Naive B cell (primary cell): ENCODE data around the gene SH3D19. TPM values are rescaled to one million over a fixed set of nuclear protein-coding genes. Genes with fewer than 3 reads are reported as not detected.

Experiments used
- ATAC-seq, 2 donors: fragments of 150-1000 bp; cut with Tn5 transposase; 2 replicates each; pipeline ENCODE4 v1.10.0; 2021; ENCODE audit warnings: low read depth in 2 of 2, mild to moderate bottlenecking in 2 of 2, moderate library complexity in 2 of 2
- DNase-seq: peaks from one replicate; pipeline ENCODE4 v3.0.0; 2022
- H3K27ac Mint-ChIP-seq, 6 donors: one replicate each; pipeline ENCODE4 v1.8.0; 2020 to 2022; ENCODE audit warnings: mild to moderate bottlenecking in 6 of 6, mixed read lengths in 6 of 6, moderate library complexity in 5 of 6, inconsistent platforms in 2 of 6
- H3K27me3 Mint-ChIP-seq, 3 donors: one replicate each; pipeline ENCODE4 v1.8.0; 2021 to 2022; ENCODE audit warnings: mixed read lengths in 3 of 3, mild to moderate bottlenecking in 1 of 3
- H3K36me3 Mint-ChIP-seq, 2 donors: one replicate each; pipeline ENCODE4 v1.8.0; 2020 to 2022; ENCODE audit warnings: mixed read lengths in 2 of 2, inconsistent platforms in 1 of 2, mild to moderate bottlenecking in 1 of 2
- H3K4me1 Mint-ChIP-seq, 3 donors: one replicate each; pipeline ENCODE4 v1.8.0; 2020 to 2022; ENCODE audit warnings: mixed read lengths in 3 of 3, inconsistent platforms in 1 of 3, mild to moderate bottlenecking in 1 of 3, moderate library complexity in 1 of 3
- H3K4me3 Mint-ChIP-seq, 8 donors: one replicate each; pipeline ENCODE4 v1.8.0; 2020 to 2022; ENCODE audit warnings: mild to moderate bottlenecking in 8 of 8, mixed read lengths in 8 of 8, moderate library complexity in 8 of 8, inconsistent platforms in 2 of 8
- H3K9me3 Mint-ChIP-seq, 7 donors: one replicate each; pipeline ENCODE4 v1.8.0; 2020 to 2022; ENCODE audit warnings: mixed read lengths in 7 of 7, mild to moderate bottlenecking in 5 of 7, inconsistent platforms in 2 of 7, moderate library complexity in 1 of 7
- polyA plus RNA-seq, 6 donors: library from polyadenylated mRNA; unstranded; fragments of 300-500 nt; fragmentation: Illumina TruSeq; gene quantifications; one replicate each; pipeline ENCODE4 v1.2.3, GENCODE V29; 2021; ENCODE audit warnings: low read depth in 6 of 6

The SH3D19 gene
- polyA plus RNA-seq, 6 donors from 2014 or later = 1.7 to 3.7 (median 2.3) TPM; not detected in 2

DNA sequence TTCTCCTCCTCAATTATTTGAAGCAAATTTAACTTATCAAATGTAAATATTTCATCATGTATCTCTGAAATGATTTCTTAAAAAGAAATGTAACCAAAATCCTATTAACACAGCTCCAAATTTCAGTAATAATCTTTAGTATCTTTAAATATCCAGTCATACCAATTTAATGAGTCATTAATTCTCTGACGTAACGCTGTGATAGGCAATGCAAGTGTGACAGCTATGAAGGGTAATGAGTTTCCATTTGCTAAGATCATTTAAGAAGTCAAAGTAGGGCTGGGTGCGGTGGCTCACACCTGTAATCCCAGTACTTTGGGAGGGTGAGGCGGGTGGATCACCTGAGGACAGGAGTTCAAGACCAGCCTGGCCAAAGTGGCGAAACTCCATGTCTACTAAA is 210.4 kb downstream of the SH3D19 start:
- ATAC-seq (no peak), DNase-seq (no peak)
- Mint-ChIP-seq H3K27me3 (no peaks in the 10 kb centered on the region), H3K4me3 (no peak overlapping the region), H3K27ac (no peak overlapping the region), H3K4me1 (no peaks in the 10 kb centered on the region), H3K9me3 (no peaks in the 10 kb centered on the region), H3K36me3 (no peaks in the 10 kb centered on the region)

DNA sequence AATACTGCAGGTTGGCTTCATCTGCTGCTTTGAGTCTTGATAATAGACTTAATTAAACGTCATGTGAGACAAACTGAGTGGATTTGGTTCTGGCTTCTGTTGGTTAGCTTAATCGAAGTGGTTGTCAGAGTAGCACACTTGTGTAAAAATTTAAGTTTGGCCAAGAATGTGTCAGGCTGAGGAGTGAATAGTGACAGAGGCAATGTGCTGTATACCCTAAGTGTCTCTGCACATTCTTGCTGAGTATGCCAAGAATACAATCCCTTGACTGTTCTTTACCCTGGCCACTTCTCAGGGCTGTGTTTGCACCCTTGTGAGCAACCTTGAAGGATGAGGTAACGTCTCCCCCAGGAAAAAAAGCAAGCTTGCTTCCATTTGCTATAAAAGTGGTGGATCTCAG is 211.1 kb downstream of the SH3D19 start:
- H3K4me3 Mint-ChIP-seq = no peak overlapping the region
- no peaks in the 10 kb centered on the region for H3K4me1 Mint-ChIP-seq
- no peaks in the 10 kb centered on the region for H3K27me3 Mint-ChIP-seq
- no peak for ATAC-seq
- no peak overlapping the region for H3K27ac Mint-ChIP-seq
- H3K9me3 Mint-ChIP-seq = no peaks in the 10 kb centered on the region
- no peaks in the 10 kb centered on the region for H3K36me3 Mint-ChIP-seq
- no peak for DNase-seq

DNA sequence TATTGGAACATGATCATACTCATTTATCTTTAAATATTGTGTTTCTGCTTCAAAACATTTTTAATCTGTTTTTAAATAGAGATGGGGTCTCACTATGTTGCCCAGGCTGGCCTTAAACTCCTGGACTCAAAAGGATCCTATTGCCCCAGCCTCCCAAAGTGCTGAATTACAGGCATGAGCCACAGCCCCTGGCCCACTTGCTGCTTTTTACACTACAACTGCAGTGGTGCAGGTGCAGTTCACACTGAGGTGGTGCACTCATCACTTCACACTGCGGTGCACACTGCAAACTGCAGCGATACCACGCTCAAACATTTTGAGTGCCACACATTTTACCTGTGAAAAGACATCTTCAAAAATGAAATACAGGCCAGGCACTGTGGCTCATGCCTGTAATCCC is 215.2 kb downstream of the SH3D19 start:
- DNase-seq (no peak), ATAC-seq (no peak)
- H3K27ac Mint-ChIP-seq = peak overlapping the region in 1 of 6 donors; percentile 63
- peaks cover 0 to 5% (median 0%) of the 10 kb centered on the region in 3 donors for H3K4me1 Mint-ChIP-seq
- no peaks in the 10 kb centered on the region for H3K9me3 Mint-ChIP-seq
- no peak overlapping the region for H3K4me3 Mint-ChIP-seq
- H3K36me3 Mint-ChIP-seq = peaks cover 0 to 10% of the 10 kb centered on the region in 2 donors
- H3K27me3 Mint-ChIP-seq = no peaks in the 10 kb centered on the region

DNA sequence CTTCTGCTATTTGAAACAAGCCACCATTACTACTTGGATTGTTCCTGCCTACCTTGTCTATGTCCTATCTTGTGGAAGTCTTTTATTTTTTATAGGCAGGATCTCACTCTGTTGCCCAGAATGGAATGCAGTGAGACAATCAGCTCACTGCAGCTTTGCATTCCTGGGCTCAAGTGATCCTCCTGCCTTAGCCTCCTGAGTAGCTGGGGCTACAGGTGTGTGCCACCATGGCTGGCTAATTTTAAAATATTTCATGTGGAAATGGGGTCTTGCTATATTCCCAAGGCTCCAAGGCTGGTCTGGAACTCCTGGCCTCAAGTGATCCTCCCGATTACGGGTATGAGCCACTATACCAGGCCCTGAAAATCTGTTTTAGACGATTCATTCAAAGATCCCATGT is 218.3 kb downstream of the SH3D19 start:
- DNase-seq (no peak), ATAC-seq (no peak)
- H3K27me3 Mint-ChIP-seq = no peaks in the 10 kb centered on the region
- H3K4me3 Mint-ChIP-seq = no peak overlapping the region
- peaks cover 13 to 17% of the 10 kb centered on the region in 2 donors for H3K36me3 Mint-ChIP-seq
- peaks cover 0 to 12% (median 4%) of the 10 kb centered on the region in 3 donors for H3K4me1 Mint-ChIP-seq
- H3K27ac Mint-ChIP-seq = peak overlapping the region in 1 of 6 donors; percentile 46
- H3K9me3 Mint-ChIP-seq = no peaks in the 10 kb centered on the region

DNA sequence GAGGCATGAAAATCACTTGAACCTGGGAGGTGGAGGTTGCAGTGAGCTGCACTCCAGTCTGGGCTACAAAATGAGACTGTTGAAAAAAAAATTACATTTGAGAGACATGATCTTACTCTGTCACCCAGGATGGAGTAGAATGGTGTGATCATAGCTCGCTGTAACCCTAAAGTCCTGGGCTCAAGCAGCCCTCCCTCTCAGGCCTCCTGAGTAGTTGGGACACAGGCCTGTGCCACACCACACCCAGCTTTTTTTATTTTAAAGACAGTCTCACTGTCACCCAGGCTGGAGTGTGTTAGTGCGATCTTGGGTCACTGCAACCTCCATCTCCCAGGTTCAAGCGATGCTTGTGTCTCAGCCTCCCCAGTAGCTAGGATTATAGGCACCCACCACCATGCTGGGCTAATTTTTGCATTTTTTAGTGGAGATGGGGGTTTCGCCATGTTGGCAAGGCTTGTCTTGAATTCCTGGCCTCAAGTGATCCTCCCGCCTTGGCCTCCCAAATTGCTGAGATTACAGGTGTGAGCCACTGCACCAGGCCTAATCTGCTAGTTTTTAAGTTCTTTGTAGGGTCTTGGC is 219.9 kb downstream of the SH3D19 start:
- Mint-ChIP-seq H3K36me3 (peaks cover 14 to 27% of the 10 kb centered on the region in 2 donors), H3K4me1 (peaks cover 6 to 23% (median 17%) of the 10 kb centered on the region in 3 donors), H3K4me3 (no peak overlapping the region), H3K27me3 (no peaks in the 10 kb centered on the region), H3K9me3 (no peaks in the 10 kb centered on the region), H3K27ac (peak overlapping the region in 1 of 6 donors; percentile 56)
- DNase-seq = no peak
- ATAC-seq = no peak

DNA sequence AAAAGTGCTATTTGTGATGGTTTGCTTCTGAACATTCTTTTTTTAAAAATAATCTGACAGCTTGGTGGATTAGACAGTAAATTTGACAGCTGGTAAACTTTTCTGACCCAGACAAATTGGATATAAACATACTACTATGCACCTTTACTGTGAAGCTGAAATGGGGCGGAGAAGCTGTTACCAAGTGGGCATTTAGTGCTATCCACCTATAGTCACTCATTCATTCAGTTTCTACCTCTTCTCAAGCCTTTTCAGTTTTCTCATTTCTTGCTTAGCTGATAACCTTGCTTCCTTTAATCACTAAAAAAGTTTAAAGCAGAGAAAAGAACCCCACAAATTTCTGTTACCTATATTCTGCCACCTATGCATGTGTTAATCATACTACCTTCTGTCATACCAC is 220.8 kb downstream of the SH3D19 start:
- Mint-ChIP-seq H3K27ac (peak overlapping the region in 1 of 6 donors; percentile 28), H3K27me3 (no peaks in the 10 kb centered on the region), H3K9me3 (no peaks in the 10 kb centered on the region), H3K36me3 (peaks cover 14 to 29% of the 10 kb centered on the region in 2 donors), H3K4me3 (peak overlapping the region in 1 of 8 donors; percentile 61), H3K4me1 (peaks cover 11 to 30% (median 25%) of the 10 kb centered on the region in 3 donors)
- DNase-seq (no peak), ATAC-seq (no peak)

DNA sequence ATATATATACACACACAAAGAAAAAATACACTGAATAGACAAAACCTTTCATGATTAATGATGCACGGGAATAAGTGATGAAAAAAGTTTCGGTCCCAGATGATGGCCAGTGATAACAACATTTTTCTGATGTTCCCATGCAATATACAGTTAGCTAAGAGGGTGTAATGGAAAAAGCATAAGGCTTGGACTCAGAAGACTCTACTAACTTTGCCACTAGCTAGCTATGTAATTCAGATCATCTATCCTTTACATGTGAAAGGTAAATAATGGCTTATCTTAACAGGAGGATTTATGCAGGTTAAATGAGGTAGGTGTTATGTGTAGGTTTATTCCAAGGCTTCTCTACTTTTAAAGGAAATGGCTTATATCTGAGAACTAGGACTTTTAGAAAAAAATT is 221.6 kb downstream of the SH3D19 start:
- Mint-ChIP-seq H3K27me3 (no peaks in the 10 kb centered on the region), H3K27ac (no peak overlapping the region), H3K36me3 (peaks cover 14 to 29% of the 10 kb centered on the region in 2 donors), H3K4me3 (peak overlapping the region in 1 of 8 donors; percentile 29), H3K9me3 (no peaks in the 10 kb centered on the region), H3K4me1 (peaks cover 11 to 33% (median 30%) of the 10 kb centered on the region in 3 donors)
- ATAC-seq (no peak), DNase-seq (no peak)

DNA sequence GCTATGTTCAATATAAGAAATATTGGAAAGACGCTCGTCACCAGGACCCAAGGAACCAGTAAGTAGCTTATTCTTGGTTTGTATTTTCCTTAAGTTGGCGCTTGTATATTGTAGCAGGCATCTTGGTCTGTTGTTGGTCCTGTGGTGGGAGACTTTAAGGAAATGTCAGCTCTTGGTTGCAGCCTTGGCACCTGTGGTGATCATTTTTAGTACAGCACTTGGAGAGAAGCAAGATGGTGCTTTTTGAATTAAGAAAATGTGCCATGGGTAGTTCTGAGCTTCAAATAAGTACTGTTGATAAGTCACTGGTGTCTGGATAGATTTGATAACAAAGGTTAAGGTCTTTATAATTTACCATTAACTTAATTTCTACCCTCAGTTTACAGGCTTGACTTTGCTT is 224.9 kb downstream of the SH3D19 start:
- DNase-seq = no peak
- no peaks in the 10 kb centered on the region for H3K9me3 Mint-ChIP-seq
- H3K4me3 Mint-ChIP-seq = peak overlapping the region; percentile 88 to 99 (median 97)
- ATAC-seq = no peak
- H3K27me3 Mint-ChIP-seq = peaks cover 0 to under 1% (median 0%) of the 10 kb centered on the region in 3 donors
- peaks cover 14 to 19% of the 10 kb centered on the region in 2 donors for H3K36me3 Mint-ChIP-seq
- peak overlapping the region; percentile 96 to 99 (median 98) for H3K27ac Mint-ChIP-seq
- peaks cover 15 to 44% (median 33%) of the 10 kb centered on the region in 3 donors for H3K4me1 Mint-ChIP-seq

DNA sequence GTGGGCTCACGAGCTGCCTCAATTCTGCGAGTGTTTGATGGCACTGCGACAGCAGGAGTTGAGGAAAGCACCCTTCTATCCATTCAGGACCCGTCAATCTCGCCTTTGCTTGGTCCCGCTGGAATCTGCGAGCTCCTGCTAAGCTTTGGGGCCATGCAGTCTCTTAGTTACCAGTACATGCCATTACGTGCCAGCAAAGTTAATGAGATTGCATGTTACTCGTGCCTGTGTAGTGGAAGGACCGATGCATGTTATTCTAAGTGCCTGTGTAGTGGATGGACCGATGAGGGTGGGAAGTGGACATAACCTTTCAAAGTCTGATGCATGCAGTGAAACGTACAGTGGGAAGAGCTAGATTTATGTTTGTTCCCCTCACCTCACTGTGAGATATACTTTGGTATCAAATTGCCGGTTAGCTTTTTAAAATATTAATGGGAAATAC is 225.4 kb downstream of the SH3D19 start:
- peak; percentile 1 for ATAC-seq
- peaks cover 15 to 46% (median 33%) of the 10 kb centered on the region in 3 donors for H3K4me1 Mint-ChIP-seq

DNA sequence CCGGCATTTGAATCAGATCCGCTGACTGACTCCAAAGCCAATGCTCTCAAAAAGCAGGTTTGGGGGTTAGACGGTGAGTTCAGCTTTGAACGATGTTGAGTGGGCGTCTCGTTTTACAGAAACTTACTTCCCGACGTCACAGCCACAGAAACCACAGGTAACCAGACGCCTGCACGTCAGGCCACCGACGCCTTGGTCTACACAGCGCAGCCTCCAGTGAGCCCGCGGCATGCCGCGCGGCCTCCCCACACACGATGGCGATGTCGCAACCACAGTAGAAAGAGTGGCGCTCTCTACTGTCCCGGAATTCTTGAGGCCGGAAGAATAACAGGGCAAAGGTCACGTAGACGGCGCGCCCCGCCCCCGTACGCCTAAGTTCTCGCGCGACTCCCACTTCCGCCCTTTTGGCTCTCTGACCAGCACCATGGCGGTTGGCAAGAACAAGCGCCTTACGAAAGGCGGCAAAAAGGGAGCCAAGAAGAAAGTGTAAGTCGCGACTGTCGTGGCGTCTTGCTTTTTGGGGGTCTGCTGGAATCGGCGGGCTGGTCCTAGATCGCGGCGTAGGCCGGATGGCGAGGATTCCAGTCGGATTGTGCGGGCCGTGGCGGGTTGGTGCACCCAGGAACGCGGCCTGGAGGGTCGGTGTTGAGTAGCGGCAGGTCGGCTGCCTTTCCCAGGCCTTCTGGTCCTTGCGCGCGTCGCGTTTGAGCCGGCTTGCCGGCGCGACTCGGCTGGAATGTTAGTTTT is 226.0 kb downstream of the SH3D19 start, which contains the start of gene RPS3A:
Gene RPS3A, plus strand, starts transcription at position 400 of the 747 bp plus-strand sequence. Its CDS starts 25 bp downstream, at position 425.
- Mint-ChIP-seq H3K27me3 (peaks cover 0 to 7% (median 0%) of the 10 kb centered on the region in 3 donors), H3K9me3 (peaks cover 0 to 5% (median 0%) of the 10 kb centered on the region in 7 donors), H3K36me3 (peaks cover 8 to 19% of the 10 kb centered on the region in 2 donors), H3K4me1 (peaks cover 15 to 46% (median 33%) of the 10 kb centered on the region in 3 donors), H3K4me3 (peak within 1 kb of the TSS; percentile 88 to 99 (median 97)), H3K27ac (peak within 1 kb of the TSS; percentile 96 to 99 (median 98))
- DNase-seq (peak; percentile 99), ATAC-seq (peak; percentile 85 to 87)

More for the DNA sequence above, 225.4 kb downstream of the SH3D19 start:
- Mint-ChIP-seq H3K9me3 (peaks cover 0 to 5% (median 0%) of the 10 kb centered on the region in 7 donors), H3K27ac (peak overlapping the region; percentile 96 to 99 (median 98)), H3K4me3 (peak overlapping the region; percentile 88 to 99 (median 97)), H3K27me3 (peaks cover 0 to 5% (median 0%) of the 10 kb centered on the region in 3 donors), H3K36me3 (peaks cover 12 to 19% of the 10 kb centered on the region in 2 donors)
- DNase-seq = no peak

DNA sequence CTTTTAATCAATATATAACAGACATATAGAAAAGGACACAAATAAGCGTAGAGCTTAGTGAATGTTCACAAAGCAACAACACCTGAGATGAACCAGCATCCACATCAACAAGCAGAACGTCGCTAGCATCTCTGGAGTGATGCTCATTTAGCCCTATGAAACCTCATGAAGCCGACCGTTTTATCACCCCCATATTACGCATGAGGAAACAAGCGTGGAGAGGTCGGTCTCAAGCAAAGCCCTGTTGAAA is 226.5 kb downstream of the SH3D19 start:
- H3K4me3 Mint-ChIP-seq = peak overlapping the region; percentile 88 to 99 (median 97)
- H3K4me1 Mint-ChIP-seq = peaks cover 15 to 46% (median 33%) of the 10 kb centered on the region in 3 donors
- peaks cover 0 to 7% (median 0%) of the 10 kb centered on the region in 3 donors for H3K27me3 Mint-ChIP-seq
- H3K9me3 Mint-ChIP-seq = peaks cover 0 to 5% (median 0%) of the 10 kb centered on the region in 7 donors
- H3K36me3 Mint-ChIP-seq = peaks cover 8 to 19% of the 10 kb centered on the region in 2 donors
- ATAC-seq (no peak), DNase-seq (no peak)
- peak overlapping the region; percentile 96 to 99 (median 98) for H3K27ac Mint-ChIP-seq

DNA sequence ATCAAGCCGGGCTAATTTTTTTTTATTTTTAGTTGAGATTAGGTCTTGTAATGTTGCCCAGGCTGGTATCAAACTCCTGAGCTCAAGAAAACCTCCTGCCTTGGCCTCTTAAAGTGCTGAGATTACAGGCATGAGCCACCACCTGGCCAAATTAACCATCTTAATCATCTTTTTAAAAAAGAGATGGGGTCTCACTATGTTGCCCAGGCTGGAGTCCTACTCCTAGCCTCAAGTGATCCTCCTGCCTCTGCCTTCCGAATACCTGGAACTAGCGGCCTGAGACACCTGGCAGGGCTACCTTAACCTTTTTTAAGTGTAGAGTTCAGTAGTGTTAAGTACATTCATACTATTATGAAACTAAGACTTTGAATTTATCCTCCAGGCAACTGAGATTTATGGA is 227.6 kb downstream of the SH3D19 start:
- H3K27ac Mint-ChIP-seq = peak overlapping the region; percentile 93 to 99 (median 97)
- peak overlapping the region in 6 of 8 donors; percentile 63 to 99 (median 91) for H3K4me3 Mint-ChIP-seq
- H3K4me1 Mint-ChIP-seq = peaks cover 15 to 46% (median 33%) of the 10 kb centered on the region in 3 donors
- ATAC-seq (no peak), DNase-seq (no peak)
- H3K36me3 Mint-ChIP-seq = peaks cover 8 to 18% of the 10 kb centered on the region in 2 donors
- peaks cover 0 to 5% (median 0%) of the 10 kb centered on the region in 7 donors for H3K9me3 Mint-ChIP-seq
- peaks cover 0 to 7% (median 0%) of the 10 kb centered on the region in 3 donors for H3K27me3 Mint-ChIP-seq

DNA sequence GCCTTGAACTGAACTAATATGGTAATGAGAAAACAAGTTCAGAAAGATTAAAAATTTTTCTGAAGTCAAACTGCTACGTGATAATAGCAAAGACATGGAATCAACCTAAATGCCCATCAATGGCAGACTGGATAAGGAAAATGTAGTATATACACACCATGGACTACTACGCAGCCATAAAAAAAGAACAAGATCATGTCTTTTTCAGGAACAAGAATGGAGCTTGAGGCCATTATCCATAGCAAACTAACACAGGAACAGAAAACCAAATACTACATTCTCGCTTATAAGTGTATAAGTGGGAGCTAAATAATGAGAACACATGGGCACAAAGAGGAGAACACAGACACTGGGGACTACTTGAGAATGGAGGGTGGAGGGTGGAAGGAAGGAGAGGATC is 230.3 kb downstream of the SH3D19 start:
- H3K4me3 Mint-ChIP-seq = no peak overlapping the region
- peaks cover 0 to 8% (median 7%) of the 10 kb centered on the region in 3 donors for H3K27me3 Mint-ChIP-seq
- peak overlapping the region in 1 of 6 donors; percentile 63 for H3K27ac Mint-ChIP-seq
- DNase-seq (no peak), ATAC-seq (no peak)
- peaks cover 5 to 24% (median 11%) of the 10 kb centered on the region in 3 donors for H3K4me1 Mint-ChIP-seq
- no peaks in the 10 kb centered on the region for H3K36me3 Mint-ChIP-seq
- H3K9me3 Mint-ChIP-seq = peaks cover 0 to 5% (median 0%) of the 10 kb centered on the region in 7 donors
